GM18499 (cell line): ENCODE measurements around the gene KRTAP1-4.
"Not testable (repeated sequence)": the region's sequence is repeated elsewhere in the genome, so short reads cannot be mapped to it uniquely, and the experiment has no call there.

Experiments
- ATAC-seq: cut with Tn5 transposase; IDR thresholded peaks from one replicate; pipeline ENCODE4 v1.9.1; 2021; ENCODE audit warnings: moderate number of reproducible peaks; ENCODE audit not compliant: insufficient read depth, unreplicated experiment

The KRTAP1-4 gene

GRCh38 chr17:41009936-41010335, 20.1 kb downstream of the KRTAP1-4 start:
- ATAC-seq = no peak

- no peak for ATAC-seq
Observed at GRCh38 chr17:41009301-41009760, 20.7 kb downstream of the KRTAP1-4 start.

- no peak for ATAC-seq
Observed at GRCh38 chr17:41008811-41009210, 21.2 kb downstream of the KRTAP1-4 start, which contains the start of gene KRTAP3-1. TSS of gene KRTAP3-1 (minus strand) at chr17:41009128. CDS start at chr17:41009074, 54 bp downstream.

DNA sequence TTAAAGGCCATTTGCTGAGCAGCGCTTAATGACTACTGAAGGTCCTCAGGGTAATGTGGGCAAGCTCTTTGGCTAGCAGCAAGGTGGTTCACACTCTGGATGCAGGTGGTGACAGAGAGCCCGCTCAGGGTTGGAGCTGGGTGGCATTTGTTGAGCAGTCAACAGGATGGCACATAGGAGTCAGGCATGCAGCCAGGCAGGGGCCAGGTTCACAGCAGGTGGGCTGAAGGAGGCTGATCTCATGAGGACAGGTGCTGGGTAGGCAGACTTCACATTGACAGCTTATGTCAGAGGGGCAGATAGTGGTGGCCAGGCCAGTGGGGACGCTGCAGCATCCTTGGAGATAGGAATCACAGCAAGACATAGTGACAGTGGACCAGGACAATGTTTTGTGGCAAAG, 25.6 kb downstream of the KRTAP1-4 start:
- ATAC-seq = no peak

GRCh38 chr17:41003926-41004325, 26.1 kb downstream of the KRTAP1-4 start:
- no peak for ATAC-seq

- no peak for ATAC-seq
Observed at GRCh38 chr17:41002814-41003213, 27.2 kb downstream of the KRTAP1-4 start.

DNA sequence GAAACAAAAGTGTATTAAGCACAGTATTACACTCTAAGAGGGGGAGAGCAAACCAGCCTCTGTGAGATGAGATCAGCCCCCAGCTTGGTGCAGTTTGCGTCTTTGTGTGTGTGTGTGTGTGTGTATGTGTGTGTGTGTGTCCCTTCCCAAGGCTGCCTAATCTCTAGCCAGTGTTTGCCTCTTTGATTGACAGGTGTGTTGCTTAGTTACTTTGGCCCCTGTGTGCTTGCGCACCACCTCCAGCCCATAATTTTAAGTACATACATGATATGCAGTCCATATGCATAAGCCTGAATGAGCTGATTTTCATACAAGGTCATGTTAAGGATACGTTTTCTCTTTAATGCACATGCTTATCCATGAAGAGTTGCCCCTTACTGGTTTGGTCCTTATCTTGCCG, 28.2 kb downstream of the KRTAP1-4 start:
- ATAC-seq = no peak

DNA sequence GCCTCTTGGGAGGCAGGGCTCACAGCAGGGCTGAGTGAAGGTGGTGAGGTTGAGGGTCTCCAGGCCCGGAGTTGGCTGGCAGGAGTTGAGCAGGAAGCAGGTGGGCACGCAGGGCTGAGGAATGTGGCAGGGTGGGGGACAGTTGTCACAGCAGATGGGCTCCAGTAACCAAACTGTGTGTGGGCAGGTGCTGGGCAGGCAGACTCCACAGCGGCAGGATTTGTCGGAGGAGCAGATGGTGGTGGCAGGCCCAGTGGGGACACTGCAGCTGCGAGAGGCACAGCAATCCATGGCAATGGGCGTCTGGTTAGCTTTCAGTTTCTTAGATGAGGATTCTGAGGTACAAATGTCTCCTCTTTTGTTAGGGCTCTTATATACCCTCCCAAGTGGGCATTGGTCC, 30.4 kb downstream of the KRTAP1-4 start, which contains the start of gene KRTAP3-2:
Gene KRTAP3-2, minus strand, starts transcription at position 344 of the 400 bp plus-strand sequence. Its CDS starts 53 bp downstream, at position 291.
- ATAC-seq = not testable (repeated sequence)

DNA sequence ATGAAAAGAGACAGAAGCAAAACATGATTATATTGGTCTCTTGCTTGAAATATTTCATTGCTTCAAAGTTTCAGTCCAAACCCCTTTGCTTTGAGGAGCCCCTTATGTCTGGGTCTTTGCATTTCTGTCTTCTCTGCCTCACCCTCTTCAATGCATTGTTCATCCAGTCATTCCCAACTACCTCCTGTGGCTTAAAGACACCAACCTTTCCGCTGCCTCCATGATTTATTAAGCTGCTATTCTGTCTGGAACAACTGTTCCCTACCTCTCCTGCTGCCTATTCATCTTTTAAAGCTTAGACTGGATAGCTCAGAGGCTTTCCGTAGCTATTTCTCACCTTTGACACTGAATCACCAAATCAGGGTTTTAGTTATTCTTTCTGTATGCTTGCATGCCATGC, 32.6 kb downstream of the KRTAP1-4 start:
- ATAC-seq = no peak

DNA sequence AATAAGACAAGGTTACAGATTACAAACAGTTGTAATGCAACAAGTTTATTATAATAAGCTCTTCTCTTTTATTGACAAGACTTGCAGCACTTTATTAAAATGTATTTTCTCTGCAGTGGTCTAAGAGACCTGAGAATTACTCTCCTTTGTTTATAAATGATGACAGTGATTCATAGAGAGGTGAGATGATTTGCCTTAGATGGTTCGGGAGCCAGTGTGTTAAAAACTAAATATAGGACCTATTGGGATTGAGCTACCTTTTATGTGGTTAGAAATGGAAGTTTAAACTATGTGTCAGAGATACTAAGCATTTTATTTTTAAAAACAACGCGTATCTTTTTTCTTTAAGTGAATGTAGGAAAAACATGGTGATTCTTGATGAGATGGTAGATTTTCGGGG, 33.2 kb downstream of the KRTAP1-4 start:
- ATAC-seq = no peak

GRCh38 chr17:40995116-40995515, 34.9 kb downstream of the KRTAP1-4 start:
- no peak for ATAC-seq

DNA sequence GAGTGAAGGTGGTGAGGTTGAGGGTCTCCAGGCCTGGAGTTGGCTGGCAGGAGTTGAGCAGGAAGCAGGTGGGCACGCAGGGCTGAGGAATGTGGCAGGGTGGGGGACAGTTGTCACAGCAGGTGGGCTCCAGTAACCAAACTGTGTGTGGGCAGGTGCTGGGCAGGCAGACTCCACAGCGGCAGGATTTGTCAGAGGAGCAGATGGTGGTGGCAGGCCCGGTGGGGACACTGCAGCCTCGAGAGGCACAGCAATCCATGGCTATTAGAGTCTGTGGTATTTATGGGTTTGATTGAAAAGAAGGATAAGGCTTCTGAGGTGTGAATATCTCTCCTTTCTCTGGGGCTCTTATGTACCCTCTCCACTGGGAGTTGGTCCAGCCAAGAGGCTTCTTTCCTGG, 36.2 kb downstream of the KRTAP1-4 start, which contains the start of gene KRTAP3-3:
Gene KRTAP3-3, minus strand, starts transcription at position 326 of the 400 bp plus-strand sequence. Its CDS starts 67 bp downstream, at position 259.
- no peak for ATAC-seq

- ATAC-seq = no peak
Observed at GRCh38 chr17:40993084-40993483, 36.9 kb downstream of the KRTAP1-4 start.

DNA sequence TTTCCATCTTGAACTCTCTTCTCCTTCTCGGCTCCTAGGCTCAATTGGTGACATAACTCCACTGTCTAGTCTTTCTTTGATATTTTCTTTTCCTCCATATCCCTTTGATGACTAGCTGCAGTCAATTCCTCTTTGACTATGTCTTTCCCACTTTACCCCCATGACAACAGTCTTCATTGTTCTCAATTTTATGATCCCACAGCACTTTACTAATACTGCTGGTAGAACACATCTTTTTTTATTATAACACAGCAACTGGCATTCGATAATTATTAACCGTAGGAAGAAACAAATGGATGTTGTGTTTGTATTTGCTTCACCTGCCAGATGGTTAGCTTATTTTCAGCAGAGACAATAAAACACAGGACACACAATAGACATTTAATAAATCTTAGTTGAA, 37.3 kb downstream of the KRTAP1-4 start:
- no peak for ATAC-seq

- no peak for ATAC-seq
Observed at GRCh38 chr17:40986920-40987319, 43.1 kb downstream of the KRTAP1-4 start.

DNA sequence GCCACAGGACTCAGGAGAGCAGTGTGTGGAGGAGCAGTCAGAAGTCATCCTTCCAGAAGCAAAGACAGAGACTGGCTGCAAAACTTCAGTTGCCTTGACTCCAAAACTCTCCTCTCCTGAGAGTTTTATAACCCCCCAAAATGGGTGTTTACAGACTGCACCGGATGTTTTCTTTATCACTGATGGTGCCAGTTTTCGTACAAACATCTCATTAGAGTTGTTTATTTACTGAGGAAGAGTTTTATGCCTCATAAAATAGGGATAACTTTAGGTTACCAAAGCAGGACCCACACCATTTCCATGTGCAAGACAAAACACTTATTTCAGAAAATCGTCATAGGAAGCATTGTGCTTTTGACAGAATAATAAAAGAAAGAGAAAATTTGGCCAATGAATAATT, 45.8 kb downstream of the KRTAP1-4 start, which contains the start of gene KRT40:
Gene KRT40, minus strand, starts transcription at position 101 of the 400 bp plus-strand sequence. Its CDS starts 53 bp downstream, at position 48.
- ATAC-seq = no peak

DNA sequence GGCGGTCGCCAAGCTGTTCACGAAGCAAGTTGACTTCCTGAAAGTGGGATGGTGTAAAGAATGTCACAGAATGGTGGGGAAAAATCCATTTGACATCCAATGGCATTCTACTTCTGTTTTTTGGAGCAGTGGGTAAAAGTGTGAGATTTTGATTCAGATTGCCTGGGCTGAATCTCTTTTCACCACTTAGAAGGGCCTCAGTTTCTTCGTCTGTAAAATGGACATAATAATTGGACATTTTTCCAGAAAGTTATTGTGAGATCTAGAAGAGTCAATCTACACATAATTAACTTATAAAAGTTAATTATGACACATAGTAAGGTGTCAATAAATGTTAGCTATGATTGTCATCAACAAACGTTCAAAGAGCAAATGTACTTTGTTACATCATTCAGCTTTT, 48.9 kb downstream of the KRTAP1-4 start:
- ATAC-seq = no peak

DNA sequence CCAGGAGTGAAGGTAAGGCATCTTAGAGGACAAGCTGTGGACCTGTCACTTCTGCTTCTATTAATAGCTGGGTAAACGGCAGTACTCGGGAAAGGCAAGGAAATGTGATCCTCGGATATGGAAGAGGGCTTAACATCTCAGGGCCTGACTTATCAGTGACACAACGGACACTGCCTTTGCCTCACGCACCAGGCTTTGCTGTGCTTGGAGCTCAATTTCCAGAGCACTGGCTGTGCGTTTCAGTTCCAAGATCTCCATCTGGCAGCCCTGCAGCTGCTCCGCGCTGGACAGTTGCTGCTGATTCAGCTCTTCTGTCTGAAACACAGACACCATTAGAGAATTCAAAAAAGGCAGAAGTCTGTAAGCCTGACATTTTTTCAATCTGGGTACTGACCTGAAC, 49.4 kb downstream of the KRTAP1-4 start:
- no peak for ATAC-seq

- ATAC-seq = no peak
Observed at GRCh38 chr17:40980117-40980516, 49.9 kb downstream of the KRTAP1-4 start.
